ENCODE measurements around the gene ERAP2.

ERAP2 gene

GRCh38 chr5:96968614-96969013 lies 92.3 kb downstream of the ERAP2 start:
- no peak for DNase-seq

Measured in activated gamma-delta T cell treated with Interleukin-2 at 50 U/mL for 16 hours (primary cell).